Subcutaneous adipose tissue (tissue), 4 donors: Measurements from ENCODE around the gene SEZ6L. TPM values are rescaled to one million over a fixed set of nuclear protein-coding genes. Genes with fewer than 3 reads are reported as not detected.

Source experiments
- total RNA-seq, 4 donors: library from RNA; depleted of rRNA; stranded (reverse); fragments of >200 nt; gene quantifications; one replicate each; pipeline ENCODE4 v1.1.0, GENCODE V29; 2016
- TF ChIP-seq, protein P1 (sequence below): fragments of 450-650 bp; IDR thresholded peaks from one replicate; pipeline ENCODE4 v1.5.1; 2016; ENCODE audit warnings: low read depth, mild to moderate bottlenecking, control low read depth, antibody characterized with exemption, moderate library complexity

Gene SEZ6L
- total RNA-seq, 4 donors from 2014 or later = 0.17 to 0.44 (median 0.26) TPM

- TF ChIP-seq, protein P1, sequence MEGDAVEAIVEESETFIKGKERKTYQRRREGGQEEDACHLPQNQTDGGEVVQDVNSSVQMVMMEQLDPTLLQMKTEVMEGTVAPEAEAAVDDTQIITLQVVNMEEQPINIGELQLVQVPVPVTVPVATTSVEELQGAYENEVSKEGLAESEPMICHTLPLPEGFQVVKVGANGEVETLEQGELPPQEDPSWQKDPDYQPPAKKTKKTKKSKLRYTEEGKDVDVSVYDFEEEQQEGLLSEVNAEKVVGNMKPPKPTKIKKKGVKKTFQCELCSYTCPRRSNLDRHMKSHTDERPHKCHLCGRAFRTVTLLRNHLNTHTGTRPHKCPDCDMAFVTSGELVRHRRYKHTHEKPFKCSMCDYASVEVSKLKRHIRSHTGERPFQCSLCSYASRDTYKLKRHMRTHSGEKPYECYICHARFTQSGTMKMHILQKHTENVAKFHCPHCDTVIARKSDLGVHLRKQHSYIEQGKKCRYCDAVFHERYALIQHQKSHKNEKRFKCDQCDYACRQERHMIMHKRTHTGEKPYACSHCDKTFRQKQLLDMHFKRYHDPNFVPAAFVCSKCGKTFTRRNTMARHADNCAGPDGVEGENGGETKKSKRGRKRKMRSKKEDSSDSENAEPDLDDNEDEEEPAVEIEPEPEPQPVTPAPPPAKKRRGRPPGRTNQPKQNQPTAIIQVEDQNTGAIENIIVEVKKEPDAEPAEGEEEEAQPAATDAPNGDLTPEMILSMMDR = no peak
Observed at GRCh38 chr22:26364066-26365015, 195.1 kb downstream of the SEZ6L start.

- TF ChIP-seq, protein P1 = no peak
Observed at GRCh38 chr22:26367402-26368245, 198.4 kb downstream of the SEZ6L start.

- TF ChIP-seq, protein P1 = no peak
Observed at GRCh38 chr22:26372890-26373289, 203.6 kb downstream of the SEZ6L start.

DNA sequence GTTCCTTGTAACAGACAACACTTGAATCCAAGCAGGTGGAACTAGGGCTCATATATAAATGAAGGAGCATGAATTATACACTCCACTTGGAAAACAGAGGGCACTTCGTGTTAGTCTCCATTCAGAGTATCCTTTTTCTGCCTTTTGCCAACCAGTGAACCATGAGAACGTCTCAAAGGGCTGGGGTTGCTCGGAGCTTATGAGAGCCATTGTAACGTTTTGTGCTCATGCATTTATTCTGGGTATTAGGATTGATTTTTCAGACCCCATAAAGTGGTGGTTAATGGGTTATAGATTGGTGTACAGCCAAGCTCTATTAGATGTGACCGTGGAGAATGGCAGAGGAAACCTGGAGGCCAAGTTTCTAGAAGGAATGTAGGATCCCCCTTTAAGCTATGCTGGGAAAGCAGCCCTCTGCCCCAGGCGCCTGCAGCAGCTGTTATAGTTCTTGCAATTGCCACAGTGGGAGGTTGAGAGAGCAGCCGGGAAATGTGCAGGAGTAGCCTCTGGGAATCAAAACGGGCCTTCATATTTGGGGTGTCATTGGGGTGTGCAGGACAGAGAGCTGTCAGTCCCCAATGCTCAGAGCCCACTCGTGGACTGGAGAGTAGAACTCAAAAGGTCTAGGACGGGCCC, 205.2 kb downstream of the SEZ6L start:
- TF ChIP-seq, protein P1 = no peak

DNA sequence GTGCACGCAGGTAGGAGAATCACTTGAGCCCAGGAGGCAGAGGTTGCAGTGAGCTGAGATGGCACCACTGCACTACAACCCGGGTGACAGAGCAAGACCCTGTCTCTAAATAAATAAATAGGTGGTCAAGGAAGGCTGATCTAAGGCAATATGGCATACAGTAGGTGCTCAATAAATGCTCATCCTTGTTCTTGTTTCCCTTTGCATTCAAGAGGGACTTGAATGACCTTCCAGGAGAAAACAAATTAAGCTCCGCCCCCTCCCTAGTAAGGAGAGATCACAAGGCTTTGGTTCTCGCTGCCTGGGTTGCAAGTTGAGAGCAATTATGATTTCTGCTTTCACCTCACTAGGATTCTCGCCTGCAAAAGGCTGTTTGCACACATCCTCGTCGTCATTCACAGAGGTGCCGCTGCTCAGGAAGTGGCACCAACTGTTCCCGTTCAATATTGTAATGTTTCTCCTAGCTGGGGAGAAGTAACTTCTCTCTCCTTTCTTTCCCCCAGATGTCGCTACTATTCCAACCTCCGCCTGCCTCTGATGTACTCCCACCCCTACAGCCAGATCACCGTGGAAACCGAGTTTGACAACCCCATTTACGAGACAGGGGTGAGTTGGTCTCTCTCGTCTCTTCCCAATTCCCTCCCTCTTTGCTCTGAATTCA, 208.0 kb downstream of the SEZ6L start:
- TF ChIP-seq, protein P1 = no peak

GRCh38 chr22:26380072-26380830, 211.0 kb downstream of the SEZ6L start:
- TF ChIP-seq, protein P1 = no peak
